ENCODE data around the gene FLT3LG.

The FLT3LG gene

GRCh38 chr19:49520705-49521319 is 46.8 kb downstream of the FLT3LG start:
- no peak for DNase-seq

GRCh38 chr19:49524812-49525455 is 50.9 kb downstream of the FLT3LG start:
- DNase-seq, result no peak

- DNase-seq, result peak; percentile 69
Measured at GRCh38 chr19:49528211-49528771, 54.3 kb downstream of the FLT3LG start.

GRCh38 chr19:49530708-49531107 is 56.7 kb downstream of the FLT3LG start:
- no peak for DNase-seq

- peak; percentile 65 for DNase-seq
Measured at GRCh38 chr19:49533551-49534488, 59.8 kb downstream of the FLT3LG start.

GRCh38 chr19:49534632-49535385 is 60.8 kb downstream of the FLT3LG start:
- DNase-seq, result no peak

Measured in fibroblast of skin of right biceps (primary cell).